Gastroesophageal sphincter (tissue), 4 donors: Measurements from ENCODE around the gene TAL2. TPM values are rescaled to one million over a fixed set of nuclear protein-coding genes. Genes with fewer than 3 reads are reported as not detected.

ENCODE experiments used
- ATAC-seq: fragments of 150-250 bp; one replicate; pipeline ENCODE4 v1.9.1; 2016; ENCODE audit warnings: mild to moderate bottlenecking, moderate library complexity
- H3K27ac ChIP-seq, 4 donors: fragments of 200-600 bp; sonication (generic) in 3 of 4; 1 replicate in 3 of 4; 2 replicates in 1 of 4; pipeline ENCODE4 v1.5.1; 2016 to 2019
- H3K27me3 ChIP-seq: fragments of 200-600 bp; sonication (generic); one replicate; pipeline ENCODE4 v1.5.1; 2019
- H3K36me3 ChIP-seq, 2 donors: fragments of 200-600 bp; sonication (generic); one replicate each; pipeline ENCODE4 v1.5.1; 2019; ENCODE audit warnings: control low read depth in 1 of 2
- H3K4me1 ChIP-seq, 3 donors: fragments of 200-600 bp; sonication (generic); 1 replicate in 2 of 3; 2 replicates in 1 of 3; pipeline ENCODE4 v1.5.1; 2016 to 2019; ENCODE audit warnings: control low read depth in 2 of 3
- H3K4me3 ChIP-seq, 2 donors: fragments of 200-600 bp; sonication (generic); one replicate each; pipeline ENCODE4 v1.5.1; 2019; ENCODE audit warnings: mild to moderate bottlenecking in 1 of 2, moderate library complexity in 1 of 2
- H3K9me3 ChIP-seq, 3 donors: fragments of 200-600 bp; sonication (generic); one replicate each; pipeline ENCODE4 v1.5.1; 2017 to 2019; ENCODE audit warnings: control low read depth in 2 of 3
- EP300 ChIP-seq: sonication (generic); formaldehyde crosslinking; IDR thresholded peaks from one replicate; pipeline ENCODE4 v1.6.1; 2017; ENCODE audit warnings: antibody characterized with exemption, mild to moderate bottlenecking
- POLR2A ChIP-seq, 2 donors: fragments of 450-650 bp; IDR thresholded peaks; one replicate each; pipeline ENCODE4 v1.6.1; 2017; ENCODE audit warnings: antibody characterized with exemption in 2 of 2, mild to moderate bottlenecking in 2 of 2, moderate library complexity in 1 of 2
- POLR2AphosphoS5 ChIP-seq: sonication (generic); formaldehyde crosslinking; IDR thresholded peaks from one replicate; pipeline ENCODE4 v1.6.1; 2017; ENCODE audit warnings: antibody characterized with exemption
- WGBS, 2 donors: methylation state at CpG; one replicate each; pipeline ENCODE4 v1.1.5; 2018; ENCODE audit warnings: low coverage in 1 of 2; 5-methylcytosine and 5-hydroxymethylcytosine counted together
- total RNA-seq, 4 donors: library from RNA; depleted of rRNA; stranded (reverse); fragments of >200 nt; gene quantifications; one replicate each; pipeline ENCODE4 v1.1.0, GENCODE V29; 2016
- TF ChIP-seq, protein P1 (sequence below), 4 experiments: fragments of 200-600 bp in 2 of 4; fragments of 450-650 bp in 2 of 4; sonication (generic) in 1 of 4; IDR thresholded peaks; one replicate each; pipeline ENCODE4 v1.5.1; 2017 to 2019; ENCODE audit warnings: antibody characterized with exemption in 4 of 4, mild to moderate bottlenecking in 2 of 4, moderate library complexity in 2 of 4

The TAL2 gene
- total RNA-seq, 4 donors from 2014 or later: not detected

DNA sequence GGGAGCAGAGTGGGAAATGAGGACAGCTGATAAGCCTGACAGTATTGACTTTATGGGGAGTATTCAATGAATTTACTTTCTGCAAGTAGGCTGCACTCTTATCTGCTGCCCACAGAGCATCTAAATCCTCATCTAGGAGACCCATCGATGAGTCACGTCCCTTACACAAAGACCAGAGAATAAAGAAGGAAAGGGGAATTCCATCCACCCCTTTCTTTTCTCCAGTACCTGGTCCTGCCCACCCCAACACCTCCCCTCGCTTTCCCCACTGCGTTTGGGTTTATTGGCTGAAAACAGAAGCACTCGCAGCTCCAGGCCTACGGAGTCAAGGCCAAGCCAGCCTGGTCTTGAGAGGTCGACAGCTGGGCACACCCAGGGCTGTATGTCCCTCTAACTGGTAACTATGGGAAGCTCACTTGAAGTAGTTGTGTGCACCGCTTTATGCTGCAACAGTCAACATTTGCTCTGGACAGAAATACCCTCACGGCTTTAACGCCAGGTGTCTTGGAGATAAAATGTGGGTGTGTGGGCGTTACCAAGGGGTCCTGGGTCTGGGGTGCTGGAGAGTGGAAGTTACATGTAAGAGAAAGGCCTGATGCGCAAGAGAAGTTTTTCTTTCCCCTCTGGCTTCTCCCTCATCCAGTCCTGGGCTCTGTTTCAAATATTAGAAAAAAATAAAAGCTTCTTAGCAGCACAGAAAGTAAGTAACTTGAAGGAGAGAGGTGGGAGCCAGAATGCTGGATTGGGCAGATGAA is 14.5 kb upstream of the TAL2 start:
- Histone ChIP-seq H3K27me3 (no peaks in the 10 kb centered on the region), H3K9me3 (peaks cover 0 to 2% (median 0%) of the 10 kb centered on the region in 3 donors), H3K36me3 (no peaks in the 10 kb centered on the region), H3K4me1 (no peaks in the 10 kb centered on the region), H3K27ac (no peak overlapping the region), H3K4me3 (no peak overlapping the region)
- TF ChIP-seq EP300 (no peak), POLR2AphosphoS5 (no peak), POLR2A (IDR thresholded peaks at IDR 0.05) (no peak)
- TF ChIP-seq, protein P1, sequence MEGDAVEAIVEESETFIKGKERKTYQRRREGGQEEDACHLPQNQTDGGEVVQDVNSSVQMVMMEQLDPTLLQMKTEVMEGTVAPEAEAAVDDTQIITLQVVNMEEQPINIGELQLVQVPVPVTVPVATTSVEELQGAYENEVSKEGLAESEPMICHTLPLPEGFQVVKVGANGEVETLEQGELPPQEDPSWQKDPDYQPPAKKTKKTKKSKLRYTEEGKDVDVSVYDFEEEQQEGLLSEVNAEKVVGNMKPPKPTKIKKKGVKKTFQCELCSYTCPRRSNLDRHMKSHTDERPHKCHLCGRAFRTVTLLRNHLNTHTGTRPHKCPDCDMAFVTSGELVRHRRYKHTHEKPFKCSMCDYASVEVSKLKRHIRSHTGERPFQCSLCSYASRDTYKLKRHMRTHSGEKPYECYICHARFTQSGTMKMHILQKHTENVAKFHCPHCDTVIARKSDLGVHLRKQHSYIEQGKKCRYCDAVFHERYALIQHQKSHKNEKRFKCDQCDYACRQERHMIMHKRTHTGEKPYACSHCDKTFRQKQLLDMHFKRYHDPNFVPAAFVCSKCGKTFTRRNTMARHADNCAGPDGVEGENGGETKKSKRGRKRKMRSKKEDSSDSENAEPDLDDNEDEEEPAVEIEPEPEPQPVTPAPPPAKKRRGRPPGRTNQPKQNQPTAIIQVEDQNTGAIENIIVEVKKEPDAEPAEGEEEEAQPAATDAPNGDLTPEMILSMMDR (IDR thresholded peaks at IDR 0.05): no peak
- no peak for ATAC-seq
- 72 to 82% methylated on average over 9 of the region's 12 CpGs for WGBS, 2 donors

DNA sequence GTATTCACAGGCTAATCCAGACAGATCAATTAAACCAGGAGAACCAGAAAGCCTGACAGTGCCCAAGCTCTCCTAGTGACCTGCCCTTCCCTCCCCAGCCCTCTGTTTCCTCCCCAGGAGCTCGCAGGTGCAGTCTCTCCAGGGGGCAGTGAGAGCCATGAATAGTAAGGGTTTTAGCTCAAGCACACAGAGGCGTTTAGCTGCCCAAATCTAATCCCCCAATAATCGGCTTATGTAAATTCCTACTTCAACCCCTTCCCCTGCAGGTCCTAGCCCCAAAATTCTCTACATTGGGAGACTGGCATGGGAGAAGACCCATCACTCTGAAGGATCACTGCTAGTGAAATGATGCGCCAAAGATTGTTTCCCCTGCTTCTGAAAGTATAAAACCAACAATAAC is 10.5 kb upstream of the TAL2 start:
- TF ChIP-seq, protein P1 (IDR thresholded peaks at IDR 0.05): no peak
- no peak overlapping the region for H3K4me3 ChIP-seq
- no peaks in the 10 kb centered on the region for H3K9me3 ChIP-seq
- no peak overlapping the region for H3K27ac ChIP-seq
- 55 to 64% methylated on average over 4 of the region's 4 CpGs for WGBS, 2 donors
- no peaks in the 10 kb centered on the region for H3K36me3 ChIP-seq
- peaks cover 0 to 11% (median 8%) of the 10 kb centered on the region in 3 donors for H3K4me1 ChIP-seq
- peaks cover 12% of the 10 kb centered on the region for H3K27me3 ChIP-seq
- no peak for ATAC-seq

DNA sequence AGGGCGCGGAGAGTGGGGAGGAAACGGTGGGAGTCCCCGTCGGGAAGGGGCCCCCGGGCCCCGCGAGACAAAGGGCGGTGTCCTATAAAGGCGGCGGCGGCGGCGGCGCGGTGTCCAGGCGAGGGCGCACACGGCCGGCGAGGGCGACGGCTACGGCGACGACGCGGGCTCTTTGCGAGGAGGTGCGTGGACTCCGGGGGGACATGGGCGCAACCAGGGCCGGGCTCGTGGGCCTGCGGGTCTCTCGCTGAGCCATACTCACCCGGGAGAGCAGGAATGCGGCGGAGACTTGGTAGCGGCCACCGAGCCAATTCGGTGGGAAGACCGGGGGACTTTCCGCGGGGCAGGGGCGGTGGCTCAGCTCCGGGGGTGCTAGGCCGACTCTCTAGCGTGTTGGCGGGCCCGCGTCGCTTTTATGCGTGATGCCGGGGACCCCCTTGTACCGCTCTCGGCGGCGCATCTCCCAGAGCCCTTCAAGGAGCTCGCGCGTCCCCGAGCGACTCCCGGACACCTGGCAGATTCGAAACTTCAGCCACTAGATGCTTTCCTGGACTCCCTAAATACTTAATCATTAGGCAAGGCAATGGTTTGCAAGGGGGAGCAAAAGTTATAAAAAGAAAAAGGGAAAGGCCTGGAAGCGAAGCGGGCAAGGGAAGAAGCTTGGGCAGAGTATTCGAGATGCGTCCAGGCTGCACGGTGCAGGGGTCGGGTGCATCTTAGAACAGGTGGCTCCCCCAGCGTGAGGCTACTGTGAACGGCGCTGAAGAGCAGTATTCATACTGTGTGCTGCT is 5.9 kb upstream of the TAL2 start:
- TF ChIP-seq, protein P1 (IDR thresholded peaks at IDR 0.05): peak in 2 of 4 experiments; percentile 32 to 60
- no peak for TF ChIP-seq EP300
- 1 to 2% methylated on average over 6 to 11 of the region's 75 CpGs for WGBS, 2 donors

DNA sequence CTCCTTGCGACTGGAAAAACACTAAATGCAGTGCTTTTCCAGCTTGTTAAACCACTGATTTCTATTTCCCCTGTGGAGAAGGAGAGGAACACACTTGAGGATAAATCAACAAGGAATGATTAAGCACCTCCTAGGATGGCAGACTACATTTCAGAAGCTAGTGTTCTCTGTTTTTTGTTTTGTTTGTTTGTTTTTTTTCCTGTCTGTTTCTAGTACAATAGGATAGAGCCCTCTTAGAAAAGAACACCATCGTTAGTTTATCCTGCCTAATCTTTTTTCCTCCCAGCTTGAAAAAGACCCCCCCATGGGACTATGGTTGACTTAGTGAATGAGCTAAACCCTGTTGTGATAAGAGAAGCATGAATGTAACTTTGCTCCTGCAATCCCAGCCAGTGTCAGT is 3.9 kb upstream of the TAL2 start:
- Histone ChIP-seq H3K27me3 (peaks cover 49% of the 10 kb centered on the region), H3K4me3 (no peak overlapping the region), H3K9me3 (no peaks in the 10 kb centered on the region), H3K4me1 (peaks cover 0 to 14% (median 9%) of the 10 kb centered on the region in 3 donors), H3K36me3 (no peaks in the 10 kb centered on the region), H3K27ac (no peak overlapping the region)
- 72 to 92% methylated on average over 2 of the region's 2 CpGs for WGBS, 2 donors
- ATAC-seq: no peak
- TF ChIP-seq POLR2A (IDR thresholded peaks at IDR 0.05) (no peak), EP300 (no peak), POLR2AphosphoS5 (no peak)
- TF ChIP-seq, protein P1 (IDR thresholded peaks at IDR 0.05): no peak

More for the DNA sequence above, 5.9 kb upstream of the TAL2 start:
- H3K4me3 ChIP-seq: peak overlapping the region; percentile 2 to 57
- no peak overlapping the region for H3K27ac ChIP-seq
- H3K4me1 ChIP-seq: peaks cover 0 to 14% (median 9%) of the 10 kb centered on the region in 3 donors
- no peaks in the 10 kb centered on the region for H3K36me3 ChIP-seq
- no peak for ATAC-seq
- peaks cover 49% of the 10 kb centered on the region for H3K27me3 ChIP-seq
- H3K9me3 ChIP-seq: no peaks in the 10 kb centered on the region

DNA sequence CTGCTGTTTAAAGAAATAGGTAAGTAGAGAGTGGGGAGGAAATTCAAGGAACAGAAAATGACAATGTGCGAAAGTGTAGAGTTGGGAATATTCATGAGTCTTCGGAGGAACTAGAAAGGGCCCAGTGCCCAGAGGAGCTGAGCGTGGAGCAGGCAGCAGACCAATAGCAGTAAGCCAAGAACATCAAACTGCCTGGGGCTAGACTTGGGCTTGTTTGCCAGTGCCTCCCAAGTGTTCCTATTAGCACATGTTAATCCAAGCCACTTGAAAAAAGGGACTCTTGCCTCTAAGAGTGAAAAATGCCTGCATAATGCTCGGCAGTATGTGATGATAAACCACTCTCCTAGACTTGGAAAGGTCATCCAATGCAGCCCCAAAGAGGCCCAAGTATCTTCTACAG is 1.2 kb upstream of the TAL2 start:
- H3K4me3 ChIP-seq: no peak overlapping the region
- H3K27ac ChIP-seq: no peak overlapping the region
- no peaks in the 10 kb centered on the region for H3K36me3 ChIP-seq
- H3K4me1 ChIP-seq: peaks cover 0 to 10% (median 9%) of the 10 kb centered on the region in 3 donors
- 71 to 100% methylated on average over 2 to 4 of the region's 4 CpGs for WGBS, 2 donors
- no peak for ATAC-seq
- no peaks in the 10 kb centered on the region for H3K9me3 ChIP-seq
- TF ChIP-seq POLR2A (IDR thresholded peaks at IDR 0.05): no peak
- TF ChIP-seq EP300: no peak
- TF ChIP-seq, protein P1 (IDR thresholded peaks at IDR 0.05): no peak
- TF ChIP-seq POLR2AphosphoS5: no peak
- peaks cover 45% of the 10 kb centered on the region for H3K27me3 ChIP-seq
